Measurements from ENCODE around the gene LEMD1.

- TF ChIP-seq CTCF (IDR thresholded peaks at IDR 0.05; ENCODE audit: insufficient read depth, low read length, poor library complexity, severe bottlenecking) (no peak), EZH2phosphoT487 (conservative IDR thresholded peaks at IDR 0.05; ENCODE audit: low read length) (no peak)
These were observed 41.0 kb downstream of the LEMD1 start for GRCh38 chr1:205380882-205381281.
